Kidney (tissue), 14 donors: ENCODE measurements around the gene PRDM16. TPM values are rescaled to one million over a fixed set of nuclear protein-coding genes. Genes with fewer than 3 reads are reported as not detected.
A peak's percentile ranks its signal among the peaks of the same experiment; 100 is the strongest.

ENCODE experiments used
- DNase-seq, 5 donors: peaks; one replicate each; pipeline ENCODE4 v3.0.0-alpha.2; 2013 to 2020
- FAIRE-seq: peaks from 2 replicates; lab custom pipeline; 2012; peaks lifted over from hg19 to GRCh38; lab: Jason Lieb, UNC
- H3K27ac ChIP-seq, 2 donors: one replicate each; pipeline ENCODE4 v1.7.0; 2013; ENCODE audit warnings: low read depth in 2 of 2, low read length in 2 of 2, inconsistent platforms in 1 of 2
- H3K27me3 ChIP-seq: one replicate; pipeline ENCODE4 v1.7.1; 2013; ENCODE audit warnings: low read length, inconsistent platforms; ENCODE audit not compliant: control insufficient read depth, insufficient read depth
- H3K36me3 ChIP-seq, 3 donors: one replicate each; pipeline versions ENCODE4 v1.7.0 to v1.7.1; 2013; ENCODE audit warnings: low read length in 3 of 3, control low read depth in 1 of 3, inconsistent platforms in 1 of 3; ENCODE audit not compliant: insufficient read depth in 3 of 3, control insufficient read depth in 2 of 3
- H3K4me1 ChIP-seq, 3 donors: one replicate each; pipeline versions ENCODE4 v1.7.0 to v1.7.1; 2013; ENCODE audit warnings: low read length in 3 of 3, inconsistent platforms in 1 of 3, low read depth in 1 of 3; ENCODE audit not compliant: control insufficient read depth in 2 of 3, insufficient read depth in 2 of 3
- H3K4me3 ChIP-seq, 3 donors: one replicate each; pipeline versions ENCODE4 v1.7.0 to v1.8.1; 2013; ENCODE audit warnings: low read length in 3 of 3, control low read depth in 1 of 3, inconsistent platforms in 1 of 3
- H3K9ac ChIP-seq, 3 donors: one replicate each; pipeline versions ENCODE4 v1.7.0 to v1.7.1; 2013; ENCODE audit warnings: low read length in 3 of 3, control low read depth in 1 of 3, inconsistent platforms in 1 of 3
- H3K9me3 ChIP-seq, 3 donors: one replicate each; pipeline versions ENCODE4 v1.7.0 to v1.7.1; 2013; ENCODE audit warnings: low read length in 3 of 3, control low read depth in 1 of 3, inconsistent platforms in 1 of 3; ENCODE audit not compliant: control insufficient read depth in 2 of 3, insufficient read depth in 1 of 3
- intact Hi-C: fragments of 100-400 bp; cut with DNase I; formaldehyde crosslinking; loops from one replicate; pipeline ENCODE4 v1.11.1; 2022
- polyA plus RNA-seq: library from polyadenylated mRNA; stranded (reverse); fragments of 350-450 nt; fragmentation: Illumina TruSeq; extraction: RNeasy Lipid Tissue Mini Kit (QIAGEN cat#74804); gene quantifications from one replicate; pipeline ENCODE4 v1.2.3, GENCODE V29; 2014; ENCODE audit warnings: low read depth, low replicate concordance; ENCODE audit not compliant: insufficient read depth
- total RNA-seq: library from RNA; stranded (reverse); fragmentation: NEBNext Ultra II Directional; extraction: Animal tissue kit (Norgen Biotek cat#: 25700); gene quantifications from one replicate; pipeline ENCODE4 v1.2.1, GENCODE V29; 2021
- TF ChIP-seq, protein P1 (sequence below): IDR thresholded peaks from 3 replicates; pipeline ENCODE4 v1.5.1; 2012; ENCODE audit warnings: mild to moderate bottlenecking, moderate library complexity, borderline replicate concordance; ENCODE audit not compliant: insufficient read depth; ENCODE audit errors: extremely low read depth
- donor health status: control.
- donor health status: control.
- donor health status: control.
- donor health status: control.
- donor health status: control.
- donor health status: DM: yes; HTN: yes; CAD: no.
- donor health status: Normal renal cell carcinoma (clear cell type).

PRDM16 gene
- total and polyA plus RNA-seq, 2 donors from 2014 or later: 3.0 to 21.9 TPM

DNA sequence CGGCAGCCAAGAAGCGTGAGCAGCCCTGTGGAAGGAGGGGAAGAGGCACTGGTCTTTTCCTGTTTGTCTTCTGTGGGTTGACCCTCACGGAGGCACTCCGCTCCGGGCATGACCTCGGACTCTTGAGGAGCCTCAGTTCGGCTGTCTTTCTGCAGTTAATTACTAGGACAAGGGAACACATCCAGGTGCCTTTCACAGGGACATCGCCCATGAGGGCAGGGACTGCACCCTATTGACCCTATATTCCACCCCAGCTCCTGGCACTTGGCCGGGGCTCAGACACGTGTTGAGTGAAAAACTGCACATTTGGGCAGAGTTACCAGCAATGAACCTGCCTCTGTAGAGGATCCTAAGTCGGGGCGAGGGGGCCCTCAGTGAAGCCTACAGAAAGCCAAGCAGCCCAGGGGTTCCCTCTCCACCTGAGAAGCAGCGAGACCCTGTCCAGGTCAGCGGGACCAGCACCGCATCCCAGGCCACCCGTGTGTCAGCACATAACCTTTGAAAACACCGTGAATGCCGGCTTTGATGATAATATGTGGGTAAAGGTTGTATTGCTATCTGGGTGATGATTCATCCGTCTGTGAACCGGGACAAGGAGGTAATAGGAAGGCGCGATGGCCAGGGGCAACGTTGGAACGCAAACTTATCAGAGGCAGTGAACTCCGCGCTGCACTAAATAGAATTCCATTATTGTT, 224.0 kb downstream of the PRDM16 start:
- intact Hi-C loops: no loop called here
- Histone ChIP-seq H3K4me3 (no peak overlapping the region), H3K36me3 (no peaks in the 10 kb centered on the region), H3K9ac (no peak overlapping the region), H3K9me3 (no peaks in the 10 kb centered on the region), H3K4me1 (no peaks in the 10 kb centered on the region), H3K27ac (no peak overlapping the region), H3K27me3 (no peaks in the 10 kb centered on the region)
- FAIRE-seq (no peak), DNase-seq (no peak)
- TF ChIP-seq, protein P1, sequence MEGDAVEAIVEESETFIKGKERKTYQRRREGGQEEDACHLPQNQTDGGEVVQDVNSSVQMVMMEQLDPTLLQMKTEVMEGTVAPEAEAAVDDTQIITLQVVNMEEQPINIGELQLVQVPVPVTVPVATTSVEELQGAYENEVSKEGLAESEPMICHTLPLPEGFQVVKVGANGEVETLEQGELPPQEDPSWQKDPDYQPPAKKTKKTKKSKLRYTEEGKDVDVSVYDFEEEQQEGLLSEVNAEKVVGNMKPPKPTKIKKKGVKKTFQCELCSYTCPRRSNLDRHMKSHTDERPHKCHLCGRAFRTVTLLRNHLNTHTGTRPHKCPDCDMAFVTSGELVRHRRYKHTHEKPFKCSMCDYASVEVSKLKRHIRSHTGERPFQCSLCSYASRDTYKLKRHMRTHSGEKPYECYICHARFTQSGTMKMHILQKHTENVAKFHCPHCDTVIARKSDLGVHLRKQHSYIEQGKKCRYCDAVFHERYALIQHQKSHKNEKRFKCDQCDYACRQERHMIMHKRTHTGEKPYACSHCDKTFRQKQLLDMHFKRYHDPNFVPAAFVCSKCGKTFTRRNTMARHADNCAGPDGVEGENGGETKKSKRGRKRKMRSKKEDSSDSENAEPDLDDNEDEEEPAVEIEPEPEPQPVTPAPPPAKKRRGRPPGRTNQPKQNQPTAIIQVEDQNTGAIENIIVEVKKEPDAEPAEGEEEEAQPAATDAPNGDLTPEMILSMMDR: no peak

DNA sequence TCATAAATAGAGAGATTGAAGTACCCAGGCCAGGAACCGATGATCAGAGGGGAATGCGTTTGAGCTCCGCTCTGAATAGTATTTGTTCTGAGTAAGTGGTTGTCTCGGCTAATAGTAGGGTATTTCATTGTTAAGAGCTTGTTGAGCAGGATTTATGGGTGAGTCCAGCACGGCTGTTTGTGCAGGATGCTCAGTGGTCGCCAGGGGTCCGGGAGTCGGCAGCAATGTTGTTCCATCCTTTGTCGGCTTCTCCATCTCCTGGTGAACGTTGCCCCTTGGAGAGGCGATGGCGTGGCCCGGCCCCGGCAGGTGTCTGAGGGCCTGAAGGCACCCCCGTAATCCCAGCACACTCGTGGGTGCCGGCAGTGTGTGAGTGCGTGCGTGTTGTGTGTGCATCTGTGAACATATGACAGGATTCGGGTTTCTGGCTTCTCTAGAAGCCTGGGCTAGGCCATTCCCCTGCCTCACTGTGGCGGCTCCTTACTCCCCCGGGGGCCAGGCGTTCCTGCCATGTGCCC, 224.6 kb downstream of the PRDM16 start:
- intact Hi-C loops: no loop called here
- no peaks in the 10 kb centered on the region for H3K36me3 ChIP-seq
- no peak overlapping the region for H3K27ac ChIP-seq
- no peaks in the 10 kb centered on the region for H3K9me3 ChIP-seq
- H3K4me1 ChIP-seq: no peaks in the 10 kb centered on the region
- TF ChIP-seq, protein P1: no peak
- H3K4me3 ChIP-seq: no peak overlapping the region
- H3K27me3 ChIP-seq: no peaks in the 10 kb centered on the region
- H3K9ac ChIP-seq: no peak overlapping the region
- no peak for FAIRE-seq
- DNase-seq: peak in 1 of 5 donors; percentile 21

DNA sequence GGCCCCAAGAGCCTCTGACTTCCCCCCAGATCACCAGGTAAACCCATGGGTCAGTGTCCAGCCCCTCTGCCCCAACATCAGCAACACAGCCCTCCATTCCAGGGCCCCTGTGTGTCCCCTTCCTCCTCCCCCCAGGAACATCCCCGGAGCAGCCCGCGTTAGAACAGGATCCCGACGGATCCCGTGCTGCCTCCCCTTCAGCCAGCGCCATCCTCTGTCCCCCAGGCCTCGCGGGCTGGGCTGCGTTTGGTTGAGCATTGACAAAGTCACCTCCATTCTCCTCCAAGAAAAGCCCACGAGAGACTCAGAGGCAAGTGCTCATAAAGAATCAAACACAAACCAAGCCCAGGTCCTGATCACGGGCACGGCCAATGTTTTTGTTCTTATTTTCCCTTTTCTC, 225.4 kb downstream of the PRDM16 start:
- H3K4me3 ChIP-seq: no peak overlapping the region
- DNase-seq (no peak), FAIRE-seq (no peak)
- H3K9me3 ChIP-seq: no peaks in the 10 kb centered on the region
- intact Hi-C loops: no loop called here
- H3K9ac ChIP-seq: no peak overlapping the region
- H3K36me3 ChIP-seq: no peaks in the 10 kb centered on the region
- H3K27ac ChIP-seq: no peak overlapping the region
- H3K4me1 ChIP-seq: no peaks in the 10 kb centered on the region
- TF ChIP-seq, protein P1: no peak
- H3K27me3 ChIP-seq: no peaks in the 10 kb centered on the region
